Suprapubic skin (tissue), 3 donors: Measurements from ENCODE around the gene PKMYT1.

Source experiments
- EP300 ChIP-seq: sonication (generic); formaldehyde crosslinking; IDR thresholded peaks from one replicate; pipeline ENCODE4 v1.6.1; 2017; ENCODE audit warnings: antibody characterized with exemption
- POLR2A ChIP-seq, 2 donors: fragments of 450-650 bp; IDR thresholded peaks; one replicate each; pipeline ENCODE4 v1.6.1; 2017; ENCODE audit warnings: antibody characterized with exemption in 2 of 2, mild to moderate bottlenecking in 2 of 2, moderate library complexity in 2 of 2
- TF ChIP-seq, protein P1 (sequence below), 2 donors: fragments of 200-600 bp in 1 of 2; fragments of 450-650 bp in 1 of 2; sonication (generic) in 1 of 2; IDR thresholded peaks; one replicate each; pipeline ENCODE4 v1.5.1; 2016 to 2019; ENCODE audit warnings: antibody characterized with exemption in 2 of 2, mild to moderate bottlenecking in 1 of 2, moderate library complexity in 1 of 2

DNA sequence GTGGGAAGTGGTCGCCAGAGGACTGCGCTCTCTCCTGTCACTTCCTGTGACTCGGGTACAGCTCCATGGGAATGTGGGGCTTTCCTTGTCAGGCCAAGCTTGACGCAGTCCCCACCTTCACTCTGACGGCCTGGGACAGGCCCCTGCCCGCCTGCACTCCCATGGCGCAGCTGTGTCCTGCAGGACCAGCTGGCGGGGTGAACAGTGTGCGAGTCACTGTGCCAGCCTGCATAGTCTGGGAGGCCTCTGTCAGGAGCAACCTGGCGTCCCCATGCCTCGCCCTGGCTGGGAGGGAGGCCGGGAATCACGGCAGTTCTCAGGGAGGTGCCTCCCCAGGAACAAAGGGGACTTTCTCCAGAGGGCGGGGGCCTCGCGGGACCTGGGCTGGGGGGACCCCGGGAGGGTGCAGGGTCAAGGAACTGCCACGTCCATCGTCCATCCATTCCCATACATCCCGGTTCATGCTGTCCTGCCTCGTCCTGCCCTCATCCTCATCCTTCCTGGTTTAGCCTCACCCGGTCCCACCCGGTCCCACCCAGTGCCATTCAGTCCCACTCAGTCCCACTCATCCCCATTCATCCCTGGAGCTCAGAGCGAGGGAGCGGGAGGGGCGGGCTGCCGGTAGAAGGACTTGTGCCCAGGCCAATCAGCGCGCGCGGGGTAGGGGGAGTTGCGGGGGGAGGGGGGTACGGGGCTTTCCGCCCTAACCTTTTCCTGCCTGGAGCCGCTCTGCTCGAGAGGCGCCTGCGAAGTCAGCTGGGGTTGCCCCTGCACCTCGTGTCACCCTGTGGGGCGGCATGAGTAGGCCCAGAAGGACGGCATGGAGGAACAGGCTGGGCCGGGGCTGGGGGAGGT lies 55.1 kb downstream of the PKMYT1 start:
- TF ChIP-seq POLR2A (IDR thresholded peaks at IDR 0.05) (no peak), EP300 (no peak)
- TF ChIP-seq, protein P1, sequence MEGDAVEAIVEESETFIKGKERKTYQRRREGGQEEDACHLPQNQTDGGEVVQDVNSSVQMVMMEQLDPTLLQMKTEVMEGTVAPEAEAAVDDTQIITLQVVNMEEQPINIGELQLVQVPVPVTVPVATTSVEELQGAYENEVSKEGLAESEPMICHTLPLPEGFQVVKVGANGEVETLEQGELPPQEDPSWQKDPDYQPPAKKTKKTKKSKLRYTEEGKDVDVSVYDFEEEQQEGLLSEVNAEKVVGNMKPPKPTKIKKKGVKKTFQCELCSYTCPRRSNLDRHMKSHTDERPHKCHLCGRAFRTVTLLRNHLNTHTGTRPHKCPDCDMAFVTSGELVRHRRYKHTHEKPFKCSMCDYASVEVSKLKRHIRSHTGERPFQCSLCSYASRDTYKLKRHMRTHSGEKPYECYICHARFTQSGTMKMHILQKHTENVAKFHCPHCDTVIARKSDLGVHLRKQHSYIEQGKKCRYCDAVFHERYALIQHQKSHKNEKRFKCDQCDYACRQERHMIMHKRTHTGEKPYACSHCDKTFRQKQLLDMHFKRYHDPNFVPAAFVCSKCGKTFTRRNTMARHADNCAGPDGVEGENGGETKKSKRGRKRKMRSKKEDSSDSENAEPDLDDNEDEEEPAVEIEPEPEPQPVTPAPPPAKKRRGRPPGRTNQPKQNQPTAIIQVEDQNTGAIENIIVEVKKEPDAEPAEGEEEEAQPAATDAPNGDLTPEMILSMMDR (IDR thresholded peaks at IDR 0.05), result no peak
